GM21367 (cell line): Measurements from ENCODE around the gene CDO1.
"Not testable (repeated sequence)": the region's sequence is repeated elsewhere in the genome, so short reads cannot be mapped to it uniquely, and the experiment has no call there.

ENCODE experiments used
- ATAC-seq: cut with Tn5 transposase; IDR thresholded peaks from one replicate; pipeline ENCODE4 v1.9.1; 2021; ENCODE audit not compliant: unreplicated experiment

The CDO1 gene

GRCh38 chr5:115831163-115831768 is 14.8 kb upstream of the CDO1 start:
- ATAC-seq, result peak; percentile 65

- ATAC-seq, result no peak
These were observed 13.5 kb upstream of the CDO1 start for GRCh38 chr5:115829913-115830312.

GRCh38 chr5:115825948-115826347 is 9.5 kb upstream of the CDO1 start:
- no peak for ATAC-seq

GRCh38 chr5:115824983-115825382 is 8.5 kb upstream of the CDO1 start:
- ATAC-seq, result not testable (repeated sequence)

- ATAC-seq, result no peak
These were observed 4.4 kb upstream of the CDO1 start for GRCh38 chr5:115820846-115821245.

GRCh38 chr5:115818821-115819220 is 2.4 kb upstream of the CDO1 start:
- no peak for ATAC-seq

- no peak for ATAC-seq
These were observed 927 bp upstream of the CDO1 start for GRCh38 chr5:115817386-115817785.

GRCh38 chr5:115815693-115816225 is 700 bp downstream of the CDO1 start:
- ATAC-seq, result no peak

GRCh38 chr5:115815006-115815692 is 1.3 kb downstream of the CDO1 start:
- no peak for ATAC-seq

GRCh38 chr5:115813719-115814118 is 2.7 kb downstream of the CDO1 start:
- ATAC-seq, result no peak

- ATAC-seq, result no peak
These were observed 4.1 kb downstream of the CDO1 start for GRCh38 chr5:115812372-115812771.

GRCh38 chr5:115811406-115811805 is 5.1 kb downstream of the CDO1 start:
- no peak for ATAC-seq

- ATAC-seq, result no peak
These were observed 5.7 kb downstream of the CDO1 start for GRCh38 chr5:115810761-115811160.

- ATAC-seq, result no peak
These were observed 6.5 kb downstream of the CDO1 start for GRCh38 chr5:115809946-115810345.

- ATAC-seq, result not testable (repeated sequence)
These were observed 8.4 kb downstream of the CDO1 start for GRCh38 chr5:115808066-115808465.

- no peak for ATAC-seq
These were observed 8.8 kb downstream of the CDO1 start for GRCh38 chr5:115807654-115808052.

- ATAC-seq, result no peak
These were observed 9.3 kb downstream of the CDO1 start for GRCh38 chr5:115806986-115807653.

- no peak for ATAC-seq
These were observed 14.5 kb downstream of the CDO1 start for GRCh38 chr5:115801984-115802383.

GRCh38 chr5:115801152-115801551 is 15.3 kb downstream of the CDO1 start:
- no peak for ATAC-seq

GRCh38 chr5:115800108-115800507 is 16.4 kb downstream of the CDO1 start:
- ATAC-seq, result no peak

GRCh38 chr5:115798252-115798651 is 18.2 kb downstream of the CDO1 start:
- no peak for ATAC-seq

- ATAC-seq, result no peak
These were observed 19.8 kb downstream of the CDO1 start for GRCh38 chr5:115796656-115797055.
